NCI-H2107 treated with DMSO at 0.1 percent for 48 hours (cell line): ENCODE results near the gene AMMECR1L.
"Not testable (repeated sequence)": the region's sequence is repeated elsewhere in the genome, so short reads cannot be mapped to it uniquely, and the experiment has no call there.

Experiments used
- DNase-seq: peaks from one replicate; lab custom pipeline; 2025; ENCODE audit not compliant: unreplicated experiment; lab: John Stamatoyannopoulos, UW

AMMECR1L gene

DNA sequence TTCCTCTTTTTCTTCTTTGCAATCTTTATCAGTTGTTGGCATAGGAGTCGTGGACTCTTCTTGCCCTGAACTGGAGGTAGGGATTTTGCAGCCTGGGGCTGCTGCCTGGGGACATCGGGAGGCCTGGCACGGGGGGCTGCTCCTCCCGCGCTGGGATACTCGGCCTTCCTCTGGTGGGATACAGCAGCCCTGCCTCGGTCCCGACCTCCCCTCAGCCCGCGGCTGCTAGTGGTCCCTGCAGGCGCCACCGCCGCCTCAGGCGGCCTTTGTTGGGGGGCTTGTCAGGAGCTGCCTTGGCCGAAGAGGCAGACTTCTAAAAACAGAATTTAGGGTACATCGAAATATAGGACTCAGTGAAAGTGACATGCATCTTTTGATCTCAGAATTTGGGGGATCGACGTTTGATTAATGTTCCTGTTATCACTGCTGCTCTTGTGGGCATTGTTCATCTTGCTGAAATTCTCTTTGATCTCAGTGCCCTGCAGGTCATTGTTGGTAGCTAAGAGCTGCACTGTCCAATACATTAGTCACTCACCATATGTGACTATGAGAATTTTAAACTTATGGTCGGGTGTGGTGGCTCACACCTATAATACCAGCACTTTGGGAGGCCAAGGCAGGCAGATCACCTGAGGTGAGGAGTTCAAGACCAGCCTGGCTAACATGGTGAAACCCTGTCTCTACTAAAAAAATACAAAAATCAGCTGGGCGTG lies 44.1 kb downstream of the AMMECR1L start:
- DNase-seq = no peak

DNA sequence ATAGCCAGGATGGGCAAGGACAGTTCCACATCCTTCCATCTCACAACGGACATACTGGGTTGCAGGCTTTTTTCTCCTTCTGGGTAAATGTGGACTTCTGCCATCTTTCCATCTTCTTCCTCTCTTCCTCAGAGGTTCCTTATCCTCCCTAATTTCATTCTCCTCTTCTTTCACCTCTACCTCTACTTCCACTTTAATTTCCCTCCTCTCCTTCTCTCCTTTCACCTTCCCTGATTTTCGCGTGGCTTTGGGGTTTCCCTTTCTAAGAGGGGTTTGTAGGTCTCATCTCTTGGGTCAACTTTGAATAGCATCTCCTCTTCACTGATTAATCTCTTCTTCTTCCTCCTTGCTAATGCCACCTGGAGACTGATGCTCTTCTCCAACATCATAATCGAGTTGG lies 44.9 kb downstream of the AMMECR1L start:
- DNase-seq = no peak

DNA sequence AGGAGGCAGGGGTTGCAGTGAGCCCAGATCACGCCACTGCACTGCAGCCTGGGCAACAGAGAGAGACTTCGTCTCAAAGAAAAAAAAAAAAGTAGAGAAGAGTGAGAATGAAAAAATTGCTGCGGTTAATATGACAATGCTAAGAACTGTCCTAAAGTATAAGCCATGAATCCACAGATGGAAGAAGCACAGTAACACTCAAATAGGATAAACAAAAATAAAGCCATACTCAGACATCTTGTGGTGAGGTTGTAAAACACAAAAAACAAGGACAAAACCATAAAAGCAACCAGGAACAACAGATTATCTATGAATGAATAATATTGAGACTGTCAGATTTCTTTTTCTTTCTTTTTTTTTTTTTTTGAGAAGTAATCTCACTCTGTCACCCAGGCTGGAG lies 50.8 kb downstream of the AMMECR1L start:
- no peak for DNase-seq

DNA sequence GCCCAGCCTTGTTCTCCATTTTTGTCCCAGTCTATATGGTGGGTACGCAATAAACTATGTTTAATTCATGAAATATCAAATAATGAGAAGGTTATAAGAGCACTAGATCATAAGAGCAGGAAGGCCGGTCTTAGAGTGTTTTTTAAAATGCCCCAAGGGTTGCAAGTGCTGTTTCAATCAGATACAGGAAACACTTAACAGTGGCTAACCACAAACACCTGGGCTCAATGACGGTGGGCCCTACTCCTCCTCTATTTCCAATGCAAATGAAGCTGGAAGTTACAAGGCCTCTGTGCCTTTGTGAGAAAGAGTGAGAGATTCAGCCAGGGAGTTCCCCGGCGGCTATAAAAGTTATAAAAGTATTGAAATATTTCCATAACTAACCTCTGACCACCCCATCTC lies 55.9 kb downstream of the AMMECR1L start:
- DNase-seq = peak; percentile 86

DNA sequence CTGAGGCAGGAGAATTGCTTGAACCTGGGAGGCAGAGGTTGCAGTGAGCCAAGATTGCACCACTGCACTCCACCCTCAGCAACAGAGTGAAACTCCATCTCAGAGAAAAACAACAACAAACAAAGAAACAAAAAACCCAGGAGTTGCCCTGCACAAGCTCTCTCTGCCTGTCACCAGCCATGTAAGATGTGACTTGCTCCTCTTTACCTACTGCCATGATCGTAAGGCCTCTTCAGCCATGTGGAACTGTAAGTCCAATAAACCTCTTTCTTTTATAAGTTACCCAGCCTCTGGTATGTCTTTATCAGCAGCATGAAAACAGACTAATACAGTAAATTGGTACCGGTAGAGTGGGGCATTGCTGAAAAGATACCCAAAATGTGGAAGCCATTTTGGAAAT lies 59.0 kb downstream of the AMMECR1L start:
- not testable (repeated sequence) for DNase-seq

DNA sequence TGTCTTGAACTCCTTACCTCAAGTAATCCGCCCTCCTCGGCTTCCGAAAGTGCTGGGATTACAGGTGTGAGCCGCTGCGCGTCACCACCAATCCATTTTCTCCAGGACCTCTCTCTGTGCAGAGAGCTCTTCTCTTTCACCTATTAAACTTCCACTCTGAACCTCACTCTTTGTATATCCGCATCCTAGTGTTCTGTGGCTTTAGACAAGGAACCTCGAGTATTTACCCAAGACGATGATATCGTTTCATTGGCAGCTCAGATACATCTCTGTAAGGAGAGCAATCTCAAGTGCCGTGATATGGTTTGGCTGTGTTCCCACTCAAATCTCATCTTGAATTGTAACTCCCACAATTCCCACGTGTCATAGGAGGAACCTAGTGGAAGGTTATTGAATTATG lies 59.7 kb downstream of the AMMECR1L start:
- DNase-seq = peak; percentile 40

DNA sequence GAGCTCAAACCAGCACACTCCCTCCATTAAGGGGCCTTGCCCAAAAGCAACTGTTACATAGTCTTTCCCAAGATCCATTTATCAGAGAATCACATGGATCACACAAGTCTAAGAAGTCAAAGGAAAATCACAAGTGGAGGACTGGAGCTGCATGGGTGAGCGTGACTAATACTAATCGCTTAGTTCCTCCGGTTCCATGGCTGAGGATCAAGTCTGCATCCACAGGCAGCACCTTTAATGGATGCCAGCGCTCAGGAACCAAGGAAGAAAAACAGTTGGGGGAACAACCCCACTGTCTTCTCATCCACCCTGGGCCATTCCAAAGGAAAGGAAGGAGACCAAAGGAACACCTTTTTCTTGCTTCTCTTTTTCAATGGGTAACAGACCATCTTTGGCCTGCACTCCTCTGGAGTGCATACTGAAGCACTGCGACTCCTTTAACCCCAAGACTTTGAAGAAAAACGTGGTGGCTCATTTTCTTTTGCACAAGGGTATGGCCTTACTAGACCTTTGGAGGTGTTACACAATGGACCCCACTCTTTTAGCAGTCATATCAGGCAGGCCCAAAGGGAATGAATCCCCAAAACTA lies 65.6 kb downstream of the AMMECR1L start:
- no peak for DNase-seq

DNA sequence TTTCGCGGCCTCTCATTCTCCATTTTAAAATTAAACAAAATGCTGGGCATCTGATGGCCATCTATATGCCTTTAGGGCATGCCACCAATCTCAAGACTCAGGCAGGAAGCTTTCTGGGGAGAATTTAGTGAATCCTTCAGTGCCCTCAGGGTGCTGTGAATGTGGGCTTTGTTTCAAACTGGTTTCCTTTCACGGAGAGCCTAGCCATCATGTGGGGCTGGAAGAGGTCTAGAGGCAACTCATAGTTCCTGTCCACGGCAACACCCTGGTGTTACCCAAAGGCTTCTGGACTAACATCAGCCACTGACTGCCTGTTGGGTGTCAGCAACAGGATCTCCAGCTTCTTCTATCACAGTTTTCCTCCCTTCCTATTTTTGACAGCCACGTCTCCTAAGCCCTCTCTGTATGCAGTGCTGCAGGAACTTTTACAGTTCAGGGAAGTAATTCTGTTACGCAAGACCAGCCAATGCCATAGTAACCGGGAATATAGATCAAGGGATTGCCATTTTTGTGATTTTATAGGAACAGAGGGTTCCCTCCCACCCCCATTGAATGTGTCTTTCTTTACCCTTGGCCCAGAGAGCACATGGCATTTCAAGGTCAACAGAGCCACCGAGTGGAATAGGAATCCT lies 66.8 kb downstream of the AMMECR1L start:
- no peak for DNase-seq

DNA sequence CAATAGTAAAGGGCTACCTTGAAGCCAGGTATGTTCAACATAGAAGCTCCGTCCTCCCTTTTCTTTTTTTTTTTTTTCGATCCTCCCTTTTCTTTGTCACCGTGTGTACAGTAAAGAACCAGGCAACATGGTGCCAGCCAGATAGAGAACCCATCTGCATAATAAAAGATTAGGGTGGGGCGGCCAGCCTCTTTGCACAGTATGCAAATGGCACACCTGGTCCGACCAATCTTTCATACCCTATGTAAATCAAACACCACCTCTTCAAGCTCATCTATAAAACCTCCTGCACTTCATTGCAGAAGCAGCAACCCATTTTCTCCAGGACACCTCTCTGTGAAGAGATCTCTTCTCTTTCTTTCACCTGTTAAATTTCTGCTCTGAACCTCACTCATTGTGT lies 67.5 kb downstream of the AMMECR1L start:
- DNase-seq = no peak

DNA sequence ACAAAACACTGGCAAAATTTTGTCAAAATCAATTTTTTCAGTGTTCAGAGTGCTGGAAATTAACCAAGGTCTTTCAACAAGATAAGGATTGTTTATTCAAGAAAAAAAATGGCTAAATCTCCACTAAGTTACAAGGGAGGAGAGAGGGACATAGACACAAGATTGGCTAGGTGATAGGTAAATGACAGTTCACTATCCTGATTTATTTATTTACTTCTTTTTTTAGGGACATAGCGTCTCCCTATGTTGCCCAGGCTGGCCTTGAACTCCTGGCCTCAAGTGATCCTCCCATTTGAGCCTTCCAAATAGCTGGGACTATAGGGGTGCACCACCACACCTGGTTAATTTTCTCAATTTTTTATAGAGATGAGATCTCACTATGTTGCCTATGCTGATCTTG lies 71.1 kb downstream of the AMMECR1L start:
- no peak for DNase-seq

DNA sequence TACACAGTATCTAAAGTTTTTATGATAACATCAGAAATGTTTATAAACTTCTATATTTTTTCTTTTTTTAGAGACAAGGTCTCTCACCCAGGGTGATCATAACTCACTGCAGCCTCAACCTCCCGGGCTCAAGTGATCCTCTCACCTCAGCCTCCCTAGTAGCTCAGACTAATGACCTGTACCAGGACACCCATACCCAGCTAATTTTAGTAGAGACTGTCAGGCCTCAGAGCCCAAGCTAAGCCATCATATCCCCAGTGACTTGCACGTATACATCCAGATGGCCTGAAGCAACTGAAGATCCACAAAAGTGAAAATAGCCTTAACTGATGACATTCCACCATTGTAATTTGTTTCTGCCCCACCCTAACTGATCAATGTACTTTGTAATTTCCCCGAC lies 73.3 kb downstream of the AMMECR1L start:
- not testable (repeated sequence) for DNase-seq
